HG02852 (cell line): ENCODE data around the gene DBH.

Experiments
- ATAC-seq: cut with Tn5 transposase; IDR thresholded peaks from one replicate; pipeline ENCODE4 v1.9.1; 2021; ENCODE audit warnings: mild to moderate bottlenecking, moderate library complexity; ENCODE audit not compliant: unreplicated experiment

DBH gene

DNA sequence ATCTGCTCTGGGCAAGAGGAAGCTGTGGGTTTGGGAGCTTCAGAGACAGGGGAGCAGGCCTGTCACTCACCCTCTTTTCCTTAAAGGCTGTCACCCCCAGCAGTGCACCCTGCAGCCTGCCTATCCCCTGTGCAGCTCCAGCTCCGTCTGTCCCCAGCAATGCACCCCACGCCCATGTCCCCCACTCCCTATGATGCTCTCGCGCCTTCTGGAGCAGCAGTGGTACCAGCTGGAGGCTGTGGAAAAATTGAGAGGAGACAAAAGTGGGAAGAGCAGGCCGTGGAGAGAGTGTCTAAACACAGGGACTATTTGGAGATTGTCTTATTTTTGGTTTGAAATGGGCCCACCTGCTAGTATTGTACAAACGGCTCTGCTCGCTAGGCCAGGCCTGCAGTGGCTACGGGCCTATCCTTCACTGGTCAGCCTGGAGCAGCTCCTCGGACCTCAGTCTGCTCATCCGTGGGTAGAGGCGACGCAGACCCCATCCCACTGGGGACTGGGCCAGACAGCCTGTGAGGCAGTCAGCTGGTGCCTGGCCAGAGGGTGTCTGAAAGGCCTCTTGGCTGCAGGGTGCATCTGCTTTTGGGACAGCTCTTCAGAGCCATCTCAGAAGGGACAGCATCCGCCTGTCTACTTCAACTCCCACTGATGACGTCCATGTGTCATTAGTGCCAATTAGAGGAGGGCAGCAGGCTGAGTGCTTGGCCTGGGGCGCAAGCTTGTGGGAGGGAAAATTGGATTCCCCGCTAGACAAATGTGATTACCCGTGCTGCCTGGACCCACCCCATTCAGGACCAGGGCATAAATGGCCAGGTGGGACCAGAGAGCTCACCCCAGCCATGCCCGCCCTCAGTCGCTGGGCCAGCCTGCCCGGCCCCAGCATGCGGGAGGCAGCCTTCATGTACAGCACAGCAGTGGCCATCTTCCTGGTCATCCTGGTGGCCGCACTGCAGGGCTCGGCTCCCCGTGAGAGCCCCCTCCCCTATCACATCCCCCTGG, at the start of gene DBH:
TSS of gene DBH (plus strand) at position 831 of the 999 bp plus-strand sequence. CDS start at position 840, 9 bp downstream.
- ATAC-seq, result no peak

- no peak for ATAC-seq
Measured at GRCh38 chr9:133587051-133587450, 49.1 kb upstream of the DBH start.

- ATAC-seq, result no peak
Measured at GRCh38 chr9:133587466-133587865, 48.7 kb upstream of the DBH start.

GRCh38 chr9:133589454-133590227, 46.5 kb upstream of the DBH start:
- ATAC-seq, result no peak

DNA sequence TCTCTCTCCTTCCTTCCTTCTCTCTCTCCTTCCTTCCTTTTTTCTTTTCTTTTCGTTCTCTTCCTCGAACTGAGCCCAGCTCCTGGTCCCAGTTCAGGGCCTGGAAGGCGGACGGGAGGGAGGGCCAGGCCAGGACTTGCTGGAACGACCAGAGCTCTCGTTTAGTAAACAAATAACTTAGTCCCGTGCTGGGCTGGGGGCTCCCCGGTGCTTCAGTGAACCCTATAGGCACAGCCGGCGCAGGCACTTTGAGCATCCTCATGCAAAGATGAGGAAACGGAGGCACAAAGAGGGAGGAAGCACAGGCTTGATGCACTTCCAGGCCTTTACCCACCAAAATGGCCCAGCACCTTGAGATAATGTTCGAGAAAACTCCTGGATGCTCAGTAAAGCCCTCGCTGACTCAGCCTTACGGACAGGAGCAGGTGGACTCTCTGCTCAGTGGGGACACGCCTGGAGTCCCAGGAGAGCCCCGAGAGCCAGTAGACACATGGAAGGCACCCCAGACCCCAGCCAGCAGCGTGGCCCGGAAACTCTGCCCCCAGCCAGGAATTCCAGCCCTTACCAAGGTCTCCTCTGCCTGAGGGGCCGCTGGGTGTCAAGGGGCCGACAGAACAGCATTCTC, 45.8 kb upstream of the DBH start:
- no peak for ATAC-seq

GRCh38 chr9:133591116-133591910, 44.9 kb upstream of the DBH start:
- no peak for ATAC-seq

DNA sequence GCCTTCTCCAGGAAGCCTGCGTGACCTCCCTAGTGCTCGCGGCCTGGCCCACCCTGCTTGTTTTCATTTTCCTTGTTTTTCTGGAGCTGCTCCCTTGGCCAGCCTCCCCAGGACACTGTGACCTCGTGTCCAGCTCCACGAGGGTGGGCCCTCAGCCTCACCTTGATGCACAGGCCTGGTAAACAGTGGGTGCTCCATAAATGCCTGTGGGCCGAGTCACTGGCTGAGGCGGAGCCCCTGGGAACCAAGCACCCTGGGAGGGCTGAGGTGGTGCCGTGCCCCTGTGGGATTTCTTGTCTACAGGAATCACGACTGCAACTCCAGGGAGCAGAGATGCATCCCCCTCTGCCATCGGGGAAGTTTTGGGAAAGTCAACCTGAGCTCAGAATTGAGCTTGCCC, 44.2 kb upstream of the DBH start:
- no peak for ATAC-seq

- no peak for ATAC-seq
Measured at GRCh38 chr9:133592731-133593409, 43.3 kb upstream of the DBH start.

GRCh38 chr9:133593587-133594253, 42.4 kb upstream of the DBH start:
- no peak for ATAC-seq

DNA sequence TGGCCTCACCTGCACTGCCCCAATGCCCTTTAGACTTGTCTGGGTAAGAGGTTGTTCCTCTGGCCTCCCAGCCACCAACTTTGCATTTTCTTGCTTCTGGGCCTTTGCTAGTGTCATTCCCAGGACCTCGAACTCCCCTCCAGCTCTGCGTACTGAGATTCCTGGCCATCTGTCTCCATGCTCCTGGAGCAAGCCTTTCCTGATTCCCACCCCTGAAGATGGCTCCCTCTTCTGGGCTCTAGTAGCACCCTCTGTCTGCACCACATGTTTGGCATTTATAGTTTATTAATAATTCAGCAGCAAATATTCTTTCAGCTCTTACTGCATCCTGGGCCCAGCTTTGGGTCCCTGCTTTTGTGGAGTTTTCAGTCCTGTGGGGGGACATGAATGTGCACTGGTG, 41.9 kb upstream of the DBH start:
- ATAC-seq, result no peak

DNA sequence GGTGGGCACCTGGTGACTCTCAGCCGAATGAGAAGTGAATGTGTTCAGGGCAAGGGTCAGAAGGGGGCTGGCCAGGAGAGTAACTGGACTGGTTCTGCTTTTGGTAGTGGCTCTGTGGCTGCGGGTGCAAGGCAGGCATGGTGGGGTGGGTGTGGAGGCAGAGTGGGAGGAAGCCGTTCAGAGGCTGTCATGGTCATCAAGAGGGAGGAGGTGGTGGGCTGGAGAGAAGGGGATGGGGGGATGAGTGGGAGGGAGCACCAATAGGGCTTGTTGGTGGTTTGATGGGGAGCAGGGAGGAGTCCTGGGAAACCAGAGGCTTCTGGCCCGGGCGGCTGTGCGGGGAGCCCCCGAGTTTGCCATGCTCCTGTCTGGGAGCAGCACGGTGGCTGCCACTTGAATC, 40.3 kb upstream of the DBH start:
- ATAC-seq, result no peak

- ATAC-seq, result no peak
Measured at GRCh38 chr9:133597316-133597957, 38.7 kb upstream of the DBH start.

DNA sequence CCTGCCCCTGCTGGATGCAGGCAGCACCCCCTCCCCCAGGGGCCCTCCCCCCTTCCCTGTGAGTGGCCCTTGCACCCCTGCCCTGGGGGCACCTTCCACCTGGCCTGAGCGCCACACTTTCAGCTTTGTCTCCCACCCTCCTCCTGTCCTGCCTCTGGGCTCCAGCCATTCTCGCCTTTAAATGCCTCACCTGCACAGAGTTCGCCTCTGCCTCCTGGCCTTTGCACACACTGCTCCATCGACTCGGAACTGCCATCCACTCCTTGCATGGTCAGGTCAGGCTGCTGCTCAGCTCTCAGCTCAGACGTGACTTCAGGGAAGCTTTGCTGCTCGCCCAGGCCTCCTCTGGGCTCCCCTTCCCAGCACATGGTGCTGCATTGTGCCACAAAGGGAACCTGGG, 37.2 kb upstream of the DBH start:
- ATAC-seq, result no peak

- ATAC-seq, result no peak
Measured at GRCh38 chr9:133599470-133600173, 36.5 kb upstream of the DBH start.

DNA sequence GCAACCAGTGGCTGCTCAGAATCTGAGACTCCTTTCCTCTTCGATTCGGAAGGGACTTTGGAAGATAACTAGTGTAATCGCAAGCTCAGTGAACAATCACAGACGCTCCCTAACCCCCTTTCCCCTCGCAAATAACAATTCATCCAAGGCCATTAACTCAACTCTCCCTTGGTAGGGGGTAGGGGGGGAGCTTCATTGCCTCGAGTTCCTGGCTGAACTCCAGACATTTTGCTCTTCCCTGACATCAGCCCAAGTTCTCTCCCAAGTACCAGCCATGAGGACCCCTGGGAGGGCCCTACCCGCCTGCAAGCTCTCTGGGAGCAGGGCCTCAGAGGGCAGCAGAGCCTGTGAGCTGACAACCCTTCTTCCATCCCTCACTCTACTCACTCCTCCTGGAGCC, 35.4 kb upstream of the DBH start:
- no peak for ATAC-seq

GRCh38 chr9:133601746-133602145, 34.4 kb upstream of the DBH start:
- no peak for ATAC-seq

DNA sequence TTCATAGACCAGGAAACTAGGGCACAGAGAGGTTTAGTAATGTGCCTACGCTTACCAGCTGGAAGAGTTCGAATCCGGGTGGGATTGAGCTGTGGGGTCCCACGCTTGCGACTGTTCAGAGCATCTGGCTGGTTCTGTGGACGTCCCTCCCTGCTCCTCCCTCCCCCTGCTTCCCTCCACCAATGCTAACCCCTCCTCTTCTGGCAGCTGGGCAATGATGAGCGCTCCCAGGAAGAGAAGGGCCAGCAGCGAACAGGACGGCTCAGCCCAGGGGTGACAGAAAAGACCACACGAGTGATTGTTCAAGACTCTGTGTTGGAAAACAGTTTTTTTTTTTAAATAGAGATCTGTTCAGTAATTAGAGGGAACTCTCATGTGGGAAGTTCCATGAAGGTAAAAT, 33.9 kb upstream of the DBH start:
- no peak for ATAC-seq

DNA sequence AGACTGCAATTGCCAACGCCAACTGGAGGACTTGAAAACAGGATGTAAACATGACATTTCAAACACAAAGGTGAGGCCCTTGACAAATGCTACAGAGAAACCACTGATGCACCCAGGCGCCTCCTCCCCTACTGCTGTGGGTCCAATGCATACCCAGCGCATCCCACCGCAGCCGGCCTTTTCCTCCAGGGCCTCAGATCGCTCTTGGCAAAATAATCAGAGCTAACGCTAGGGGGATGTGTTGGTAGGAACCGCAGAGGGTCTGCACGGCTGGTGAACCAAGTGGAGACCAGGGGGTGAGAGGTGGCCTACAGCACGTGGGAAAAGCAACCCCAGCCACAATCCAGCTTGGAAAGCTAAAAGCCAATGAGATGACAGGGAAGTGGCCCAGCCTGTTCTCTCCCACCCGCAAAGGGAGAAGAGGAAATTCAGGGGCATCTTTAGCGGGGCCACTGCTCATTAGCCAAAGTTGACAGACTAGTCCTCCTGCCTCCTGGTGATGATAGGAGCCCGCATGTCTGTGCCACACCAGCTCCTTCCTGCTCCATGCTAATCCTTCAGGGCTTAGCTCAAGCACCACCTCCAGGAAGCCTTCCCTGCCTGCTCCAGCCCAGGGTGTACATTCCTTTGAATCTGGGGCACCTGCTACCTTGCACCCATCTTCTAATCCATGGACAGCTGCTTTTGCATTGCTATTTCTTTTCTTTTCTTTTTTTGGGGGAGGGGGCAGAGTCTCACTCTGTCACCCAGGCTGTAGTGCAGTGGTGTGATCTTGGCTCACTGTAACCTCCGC, 32.8 kb upstream of the DBH start:
- no peak for ATAC-seq
